ENCODE data around the gene SYNGR3.

DNA sequence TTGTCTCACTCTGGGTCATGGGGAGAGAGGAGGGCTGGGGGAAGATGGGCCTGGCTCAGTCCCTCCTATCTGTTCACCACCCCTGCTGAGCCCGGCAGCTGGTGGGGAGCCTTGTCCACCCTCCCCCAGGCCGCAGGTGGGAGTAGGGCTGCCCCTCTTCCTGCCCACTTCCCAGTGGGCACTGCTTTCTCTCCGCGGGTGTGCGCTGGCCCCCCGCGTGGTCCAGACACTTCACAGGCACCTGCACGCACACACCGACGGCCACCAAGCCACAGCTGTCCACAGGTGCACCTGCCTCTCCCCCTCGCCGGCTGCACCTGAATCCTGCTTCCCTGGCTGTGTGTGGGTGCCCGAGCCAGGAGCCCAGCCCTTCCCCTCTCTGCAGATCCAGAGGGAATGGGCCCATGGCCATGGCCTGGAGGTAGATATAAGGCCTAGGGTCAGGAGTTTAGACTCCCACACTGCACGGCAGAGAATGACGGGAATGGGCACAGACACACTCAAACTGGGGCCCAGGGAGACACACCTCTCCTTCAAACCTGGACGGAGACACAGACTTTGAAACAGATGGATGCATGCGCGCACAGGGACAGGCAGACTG is 39.0 kb downstream of the SYNGR3 start:
- no peak for TF ChIP-seq CTCF (IDR thresholded peaks at IDR 0.05; ENCODE audit: low read depth, low read length)
- TF ChIP-seq EZH2phosphoT487 (IDR thresholded peaks at IDR 0.05; ENCODE audit: low read depth): no peak
